Left ventricle myocardium inferior (tissue), 1 donor: ENCODE measurements around the gene PPP1R14C. TPM values are rescaled to one million over a fixed set of nuclear protein-coding genes. Genes with fewer than 3 reads are reported as not detected.
"Not testable (repeated sequence)": the region's sequence is repeated elsewhere in the genome, so short reads cannot be mapped to it uniquely, and the experiment has no call there.

ENCODE experiments used
- DNase-seq: peaks from one replicate; pipeline ENCODE4 v3.0.0-alpha.2; 2020
- H3K27ac ChIP-seq: fragments of 200-600 bp; replicated peaks from 2 replicates; pipeline ENCODE4 v1.8.0; 2021
- H3K27me3 ChIP-seq: fragments of 200-600 bp; 2 replicates; pipeline ENCODE4 v1.8.0; 2021; ENCODE audit warnings: low read depth
- H3K36me3 ChIP-seq: fragments of 200-600 bp; 2 replicates; pipeline ENCODE4 v1.8.0; 2021
- H3K4me1 ChIP-seq: fragments of 200-600 bp; 2 replicates; pipeline ENCODE4 v1.8.0; 2021
- H3K4me3 ChIP-seq: fragments of 200-600 bp; 2 replicates; pipeline ENCODE4 v1.8.0; 2021; ENCODE audit warnings: mild to moderate bottlenecking, moderate library complexity
- H3K9me3 ChIP-seq: fragments of 200-600 bp; replicated peaks from 2 replicates; pipeline ENCODE4 v1.8.0; 2021
- intact Hi-C: fragments of 100-400 bp; cut with micrococcal nuclease; formaldehyde crosslinking; loops from one replicate; pipeline ENCODE4 v1.11.0; 2022
- total RNA-seq: library from RNA; stranded (reverse); fragmentation: NEBNext Ultra II Directional; extraction: Animal tissue kit (Norgen Biotek cat#: 25700); gene quantifications from one replicate; pipeline ENCODE4 v1.2.1, GENCODE V29; 2021
- TF ChIP-seq, protein P1 (sequence below): fragments of 200-600 bp; IDR thresholded peaks from 2 replicates; pipeline ENCODE4 v1.8.0; 2021; ENCODE audit warnings: antibody characterized with exemption, mild to moderate bottlenecking, borderline replicate concordance
- donor health status: DM: no; HTN: yes; CAD: no; lungs with severe emphysema.

PPP1R14C gene
- total RNA-seq, 1 donor from 2014 or later = 116 TPM

DNA sequence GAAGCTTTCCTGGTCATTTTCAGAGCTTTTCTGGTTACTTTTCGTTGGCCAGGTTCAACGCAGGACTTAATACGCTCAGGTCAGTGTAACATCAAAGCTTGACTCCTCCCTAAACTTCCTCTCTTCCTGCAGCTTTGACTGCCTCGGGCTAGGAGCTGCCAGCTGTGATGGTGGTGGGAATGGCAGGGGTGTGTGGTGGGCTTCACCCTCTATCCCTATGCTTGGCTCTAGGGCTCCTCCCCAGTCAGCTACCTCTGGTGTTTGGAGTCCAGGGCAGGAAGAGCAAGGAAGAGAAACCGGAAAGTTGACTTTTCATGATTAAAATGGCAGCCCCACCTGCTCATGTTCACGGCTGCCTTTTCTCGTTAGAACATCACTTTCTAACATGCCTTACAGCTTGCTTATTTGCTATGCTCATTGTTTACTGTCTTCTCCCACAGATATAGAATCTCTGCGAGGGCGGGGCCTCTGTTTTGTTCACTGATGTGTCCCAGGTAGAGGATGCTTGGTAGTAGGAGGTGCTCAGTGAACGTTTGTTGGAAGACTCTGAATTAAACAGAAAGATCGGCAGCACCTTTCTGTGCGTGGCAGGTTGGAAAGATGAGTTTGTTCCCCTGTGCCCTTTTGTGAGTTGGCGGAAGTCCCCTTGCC, 16.1 kb upstream of the PPP1R14C start:
- Histone ChIP-seq H3K36me3 (no peaks in the 10 kb centered on the region), H3K27me3 (peaks cover 4% of the 10 kb centered on the region), H3K27ac (no peak overlapping the region), H3K9me3 (no peaks in the 10 kb centered on the region), H3K4me1 (peaks cover 6% of the 10 kb centered on the region), H3K4me3 (no peak overlapping the region)
- TF ChIP-seq, protein P1, sequence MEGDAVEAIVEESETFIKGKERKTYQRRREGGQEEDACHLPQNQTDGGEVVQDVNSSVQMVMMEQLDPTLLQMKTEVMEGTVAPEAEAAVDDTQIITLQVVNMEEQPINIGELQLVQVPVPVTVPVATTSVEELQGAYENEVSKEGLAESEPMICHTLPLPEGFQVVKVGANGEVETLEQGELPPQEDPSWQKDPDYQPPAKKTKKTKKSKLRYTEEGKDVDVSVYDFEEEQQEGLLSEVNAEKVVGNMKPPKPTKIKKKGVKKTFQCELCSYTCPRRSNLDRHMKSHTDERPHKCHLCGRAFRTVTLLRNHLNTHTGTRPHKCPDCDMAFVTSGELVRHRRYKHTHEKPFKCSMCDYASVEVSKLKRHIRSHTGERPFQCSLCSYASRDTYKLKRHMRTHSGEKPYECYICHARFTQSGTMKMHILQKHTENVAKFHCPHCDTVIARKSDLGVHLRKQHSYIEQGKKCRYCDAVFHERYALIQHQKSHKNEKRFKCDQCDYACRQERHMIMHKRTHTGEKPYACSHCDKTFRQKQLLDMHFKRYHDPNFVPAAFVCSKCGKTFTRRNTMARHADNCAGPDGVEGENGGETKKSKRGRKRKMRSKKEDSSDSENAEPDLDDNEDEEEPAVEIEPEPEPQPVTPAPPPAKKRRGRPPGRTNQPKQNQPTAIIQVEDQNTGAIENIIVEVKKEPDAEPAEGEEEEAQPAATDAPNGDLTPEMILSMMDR = no peak
- intact Hi-C loops = no loop called here
- no peak for DNase-seq

DNA sequence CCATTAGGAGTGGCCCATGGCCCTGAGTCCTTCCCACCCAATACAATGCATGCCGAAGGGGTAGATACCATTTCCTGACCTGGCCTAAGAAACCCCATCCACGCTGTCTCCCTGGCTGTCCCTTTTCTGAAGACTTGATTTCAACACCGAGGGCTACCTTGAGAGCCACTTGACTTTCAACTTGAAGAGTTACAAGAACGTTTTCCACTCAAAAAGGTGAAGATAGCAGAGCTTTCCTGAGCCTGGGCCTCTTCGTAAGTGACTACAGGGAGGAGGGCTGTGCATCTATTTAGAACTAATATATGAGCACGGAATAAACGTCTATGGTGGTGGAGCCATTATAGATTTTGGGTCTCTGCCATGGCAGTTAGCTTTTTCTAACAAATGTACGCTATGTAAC, 14.4 kb upstream of the PPP1R14C start:
- no peak overlapping the region for H3K27ac ChIP-seq
- TF ChIP-seq, protein P1 = no peak
- no peak for DNase-seq
- intact Hi-C loops = no loop called here
- no peaks in the 10 kb centered on the region for H3K9me3 ChIP-seq
- no peaks in the 10 kb centered on the region for H3K36me3 ChIP-seq
- H3K4me3 ChIP-seq = no peak overlapping the region
- H3K4me1 ChIP-seq = peaks cover 6% of the 10 kb centered on the region
- H3K27me3 ChIP-seq = peaks cover 4% of the 10 kb centered on the region

DNA sequence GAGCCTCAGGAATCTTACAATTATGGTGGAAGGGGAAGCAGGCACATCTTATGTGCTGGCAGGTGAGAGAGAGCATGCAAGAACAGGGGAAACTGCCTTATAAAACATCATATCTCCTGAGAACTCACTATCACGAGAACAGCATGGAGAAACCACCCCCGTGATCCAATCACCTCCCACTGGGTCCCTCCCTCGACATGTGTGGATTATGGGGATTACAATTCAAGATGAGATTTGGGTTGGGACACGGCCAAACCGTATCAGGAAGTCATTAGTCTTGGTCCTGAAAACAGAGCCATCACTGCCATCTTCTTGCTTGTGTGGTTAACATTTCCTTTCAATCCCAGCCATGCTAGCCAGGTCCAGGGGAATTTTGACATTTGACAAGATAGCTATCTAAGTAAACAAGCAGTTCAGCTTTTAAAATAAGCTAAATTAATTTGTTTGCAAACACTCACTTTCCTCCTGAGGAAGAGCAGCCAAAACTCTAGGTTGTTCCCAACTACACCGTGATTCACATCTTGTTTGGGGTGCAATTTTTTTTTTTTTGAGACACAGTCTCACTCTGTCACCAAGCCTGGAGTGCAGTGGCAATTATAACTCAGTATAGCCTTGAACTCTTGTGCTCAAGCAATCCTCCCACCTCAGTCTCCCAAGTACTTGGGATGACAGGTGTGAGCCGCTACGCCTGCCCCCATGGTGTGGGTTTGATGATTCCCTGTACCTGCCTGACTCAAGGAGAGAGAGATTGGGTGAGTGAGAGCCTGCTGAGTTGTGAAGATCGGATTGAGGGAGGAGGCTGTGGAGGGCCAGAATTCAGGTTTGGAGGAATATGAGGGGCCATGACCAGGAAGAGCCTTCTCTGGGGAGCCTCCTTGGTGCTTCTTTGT, 13.0 kb upstream of the PPP1R14C start:
- Histone ChIP-seq H3K4me3 (no peak overlapping the region), H3K27ac (no peak overlapping the region), H3K4me1 (peaks cover 6% of the 10 kb centered on the region), H3K36me3 (no peaks in the 10 kb centered on the region), H3K27me3 (no peaks in the 10 kb centered on the region), H3K9me3 (no peaks in the 10 kb centered on the region)
- no peak for DNase-seq
- TF ChIP-seq, protein P1 = no peak
- intact Hi-C loops = no loop called here

DNA sequence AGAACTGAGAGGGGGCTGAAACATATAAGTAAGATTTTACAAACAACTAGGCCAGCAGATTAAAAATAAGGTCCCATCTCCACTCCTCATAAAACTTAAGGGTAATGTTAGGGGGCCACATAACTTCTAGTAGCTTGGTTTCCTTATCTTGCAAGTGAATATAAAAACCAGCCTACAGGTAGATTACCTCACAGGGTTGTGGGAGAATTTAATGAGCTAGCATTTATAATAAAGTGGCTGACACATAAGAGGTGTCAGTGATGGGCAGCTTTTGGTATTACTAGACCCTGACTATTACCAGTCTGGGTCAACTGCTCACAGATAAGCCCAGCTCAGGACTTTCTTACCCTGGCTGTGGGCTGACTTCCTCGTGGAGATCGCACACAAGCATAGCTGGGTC, 9.2 kb upstream of the PPP1R14C start:
- TF ChIP-seq, protein P1 = no peak

DNA sequence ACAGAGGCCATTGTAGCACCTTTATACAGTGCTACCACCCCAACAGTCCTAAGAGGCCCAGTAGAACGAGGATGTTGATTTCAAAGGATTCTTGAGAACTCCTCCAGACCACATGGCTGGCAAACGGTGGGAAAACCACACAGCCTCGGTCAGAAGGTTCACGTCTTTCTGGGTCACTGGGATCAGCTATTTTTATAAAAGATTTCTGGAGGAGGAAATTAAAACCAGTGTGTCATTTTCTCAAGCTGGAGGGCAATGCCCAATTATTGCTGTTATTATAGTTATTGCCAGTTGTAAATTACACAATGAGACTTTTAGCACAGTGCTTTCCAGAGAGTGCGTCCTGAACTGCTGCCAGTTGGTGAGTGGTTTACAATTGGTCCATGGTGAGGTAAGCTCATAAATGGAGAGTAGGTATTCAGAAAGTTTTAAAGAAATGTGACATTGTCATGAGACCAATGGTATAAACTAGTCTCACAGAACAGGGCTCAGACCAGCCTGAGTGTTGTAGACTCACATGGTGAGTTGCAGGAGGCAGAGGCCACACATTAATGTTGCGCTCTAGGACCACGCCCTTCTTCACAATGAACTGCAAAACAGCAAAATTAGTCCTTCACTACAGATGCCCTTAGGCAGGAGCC, 8.4 kb upstream of the PPP1R14C start:
- DNase-seq = no peak
- intact Hi-C loops = no loop called here
- H3K27me3 ChIP-seq = peaks cover 31% of the 10 kb centered on the region

More for the DNA sequence above, 9.2 kb upstream of the PPP1R14C start:
- H3K4me3 ChIP-seq = no peak overlapping the region
- intact Hi-C loops = no loop called here
- peaks cover 27% of the 10 kb centered on the region for H3K27me3 ChIP-seq
- DNase-seq = no peak
- no peak overlapping the region for H3K27ac ChIP-seq
- no peaks in the 10 kb centered on the region for H3K4me1 ChIP-seq
- H3K36me3 ChIP-seq = no peaks in the 10 kb centered on the region
- H3K9me3 ChIP-seq = no peaks in the 10 kb centered on the region

DNA sequence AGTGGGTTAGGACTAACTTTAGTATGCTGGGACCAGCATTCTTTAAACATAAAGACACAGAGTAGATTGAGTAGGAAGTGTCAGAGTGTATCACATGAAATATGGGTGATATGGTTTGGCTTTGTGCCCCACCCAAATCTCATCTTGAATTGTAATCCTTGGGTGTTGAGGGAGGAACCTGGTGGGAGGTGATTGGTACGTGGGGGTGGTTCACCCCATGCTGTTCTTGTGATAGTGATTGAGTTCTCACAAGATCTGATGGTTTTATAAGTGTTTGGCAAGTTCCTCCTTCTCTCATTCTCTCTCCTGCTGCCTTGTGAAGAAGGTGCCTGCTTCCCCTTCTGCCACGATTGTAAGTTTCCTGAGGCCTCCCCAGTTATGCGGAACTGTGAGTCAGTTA, 5.1 kb upstream of the PPP1R14C start:
- H3K4me3 ChIP-seq, DNase-seq, H3K36me3 ChIP-seq, H3K4me1 ChIP-seq, H3K9me3 ChIP-seq, intact Hi-C loops, H3K27ac ChIP-seq: not testable (repeated sequence)
- peaks cover 55% of the 10 kb centered on the region for H3K27me3 ChIP-seq

More for the DNA sequence above, 8.4 kb upstream of the PPP1R14C start:
- TF ChIP-seq, protein P1 = no peak
- no peak overlapping the region for H3K27ac ChIP-seq
- H3K4me3 ChIP-seq = no peak overlapping the region
- no peaks in the 10 kb centered on the region for H3K9me3 ChIP-seq
- no peaks in the 10 kb centered on the region for H3K36me3 ChIP-seq
- no peaks in the 10 kb centered on the region for H3K4me1 ChIP-seq
